ENCODE measurements around the gene CDYL.

Gene CDYL, protein sequence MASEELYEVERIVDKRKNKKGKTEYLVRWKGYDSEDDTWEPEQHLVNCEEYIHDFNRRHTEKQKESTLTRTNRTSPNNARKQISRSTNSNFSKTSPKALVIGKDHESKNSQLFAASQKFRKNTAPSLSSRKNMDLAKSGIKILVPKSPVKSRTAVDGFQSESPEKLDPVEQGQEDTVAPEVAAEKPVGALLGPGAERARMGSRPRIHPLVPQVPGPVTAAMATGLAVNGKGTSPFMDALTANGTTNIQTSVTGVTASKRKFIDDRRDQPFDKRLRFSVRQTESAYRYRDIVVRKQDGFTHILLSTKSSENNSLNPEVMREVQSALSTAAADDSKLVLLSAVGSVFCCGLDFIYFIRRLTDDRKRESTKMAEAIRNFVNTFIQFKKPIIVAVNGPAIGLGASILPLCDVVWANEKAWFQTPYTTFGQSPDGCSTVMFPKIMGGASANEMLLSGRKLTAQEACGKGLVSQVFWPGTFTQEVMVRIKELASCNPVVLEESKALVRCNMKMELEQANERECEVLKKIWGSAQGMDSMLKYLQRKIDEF

GRCh38 chr6:4776131-4776492 lies at the start of gene CDYL:
Gene CDYL (plus strand): TSS chr6:4776404. CDS start chr6:4776784, 380 bp downstream.
- peak within 1 kb of the TSS; percentile 72 for H3K4me3 ChIP-seq (ENCODE audit: low read length)
- peak within 1 kb of the TSS; percentile 35 for H3K9ac ChIP-seq (ENCODE audit: low read length)
- H3K36me3 ChIP-seq (ENCODE audit: control insufficient read depth, insufficient read depth, low read length), result no peaks in the 10 kb centered on the region
- peak within 1 kb of the TSS; percentile 76 for H3K27ac ChIP-seq (ENCODE audit: low read depth, low read length)
- H3K4me1 ChIP-seq (ENCODE audit: control insufficient read depth, insufficient read depth, low read length), result peaks cover 8% of the 10 kb centered on the region
- H3K27me3 ChIP-seq (ENCODE audit: control insufficient read depth, insufficient read depth, low read length), result no peaks in the 10 kb centered on the region

DNA sequence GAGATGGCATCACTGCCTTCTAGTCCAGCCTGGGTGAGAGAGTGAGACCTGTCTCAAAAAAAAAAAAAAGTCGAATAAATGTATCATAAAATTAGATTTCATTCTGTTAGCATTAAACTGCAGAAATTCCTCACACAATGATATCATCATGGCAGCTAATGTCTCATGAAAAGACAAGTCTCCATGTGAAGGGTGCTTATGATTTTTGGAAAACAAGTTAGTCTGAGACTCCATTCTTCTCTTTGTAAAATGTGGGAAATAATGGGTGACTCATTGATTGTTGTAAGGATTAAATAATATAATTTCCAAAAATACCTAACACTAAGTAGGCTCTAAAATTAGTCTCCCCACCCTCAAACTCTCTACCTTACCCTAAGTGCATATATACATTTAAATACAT lies 49.6 kb upstream of the CDYL start:
- Histone ChIP-seq H3K27me3 (ENCODE audit: control insufficient read depth, insufficient read depth, low read length) (no peaks in the 10 kb centered on the region), H3K36me3 (ENCODE audit: control insufficient read depth, insufficient read depth, low read length) (no peaks in the 10 kb centered on the region), H3K9ac (ENCODE audit: low read length) (no peak overlapping the region), H3K4me3 (ENCODE audit: low read length) (no peak overlapping the region), H3K27ac (ENCODE audit: low read depth, low read length) (no peak overlapping the region), H3K4me1 (ENCODE audit: control insufficient read depth, insufficient read depth, low read length) (no peaks in the 10 kb centered on the region)

DNA sequence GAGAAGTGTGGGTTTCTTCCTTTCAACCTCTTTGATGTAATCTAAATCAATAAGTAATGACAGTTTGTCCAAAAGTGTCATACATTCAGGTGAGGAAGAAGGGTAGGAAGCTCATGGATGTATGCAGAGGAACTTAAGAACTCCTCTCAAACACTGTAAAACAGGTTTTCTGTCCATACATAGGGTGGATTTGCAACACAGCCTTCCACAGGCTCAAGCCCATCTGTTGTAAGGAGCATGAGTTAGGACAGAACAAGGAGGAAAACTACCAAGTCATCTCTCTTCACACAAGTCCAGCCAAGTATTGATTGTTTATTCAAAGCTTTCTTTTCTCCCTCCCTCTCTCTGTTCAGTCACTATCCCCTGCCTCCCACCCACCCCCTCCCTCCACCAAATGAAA lies 49.0 kb upstream of the CDYL start:
- Histone ChIP-seq H3K9ac (ENCODE audit: low read length) (no peak overlapping the region), H3K4me3 (ENCODE audit: low read length) (no peak overlapping the region), H3K4me1 (ENCODE audit: control insufficient read depth, insufficient read depth, low read length) (no peaks in the 10 kb centered on the region), H3K27ac (ENCODE audit: low read depth, low read length) (no peak overlapping the region), H3K36me3 (ENCODE audit: control insufficient read depth, insufficient read depth, low read length) (no peaks in the 10 kb centered on the region), H3K27me3 (ENCODE audit: control insufficient read depth, insufficient read depth, low read length) (no peaks in the 10 kb centered on the region)

DNA sequence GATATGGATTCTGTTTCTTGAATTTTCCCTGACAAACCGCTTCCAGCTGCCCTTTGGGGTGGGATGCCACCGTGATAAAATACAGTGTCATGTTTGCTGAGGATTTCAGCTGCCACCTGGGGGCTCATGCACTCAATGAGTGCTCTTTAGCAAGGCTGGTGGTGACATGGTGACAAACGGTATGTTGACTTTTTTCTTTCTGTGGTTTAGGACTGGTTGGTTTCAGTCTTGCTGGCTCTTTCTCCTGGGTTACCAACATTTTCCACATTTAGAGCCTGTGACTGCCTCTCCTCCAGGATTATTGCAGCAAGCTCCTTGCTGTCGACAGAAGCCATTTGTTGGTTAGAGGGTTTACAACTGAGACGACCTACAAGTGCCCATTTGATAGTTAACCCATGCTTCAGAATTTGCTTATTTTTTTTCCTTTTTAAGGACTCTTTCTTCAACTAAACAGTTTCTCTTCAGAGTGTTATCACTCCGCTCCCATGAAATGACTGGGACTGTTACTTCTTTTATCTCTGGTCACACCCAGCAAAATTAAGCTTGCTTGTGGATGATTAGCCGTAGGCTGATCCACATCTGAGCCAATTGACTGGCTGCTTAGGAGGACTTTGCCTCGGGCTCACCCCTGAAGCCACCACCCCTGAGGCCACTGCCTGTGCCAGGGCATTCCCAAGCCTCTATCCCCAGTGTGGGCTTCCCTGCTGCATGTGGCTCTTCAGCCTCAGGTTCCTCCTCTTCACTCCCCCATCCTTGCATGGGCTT lies 48.4 kb upstream of the CDYL start:
- Histone ChIP-seq H3K36me3 (ENCODE audit: control insufficient read depth, insufficient read depth, low read length) (no peaks in the 10 kb centered on the region), H3K4me1 (ENCODE audit: control insufficient read depth, insufficient read depth, low read length) (no peaks in the 10 kb centered on the region), H3K27ac (ENCODE audit: low read depth, low read length) (no peak overlapping the region), H3K9ac (ENCODE audit: low read length) (no peak overlapping the region), H3K4me3 (ENCODE audit: low read length) (no peak overlapping the region), H3K27me3 (ENCODE audit: control insufficient read depth, insufficient read depth, low read length) (no peaks in the 10 kb centered on the region)

DNA sequence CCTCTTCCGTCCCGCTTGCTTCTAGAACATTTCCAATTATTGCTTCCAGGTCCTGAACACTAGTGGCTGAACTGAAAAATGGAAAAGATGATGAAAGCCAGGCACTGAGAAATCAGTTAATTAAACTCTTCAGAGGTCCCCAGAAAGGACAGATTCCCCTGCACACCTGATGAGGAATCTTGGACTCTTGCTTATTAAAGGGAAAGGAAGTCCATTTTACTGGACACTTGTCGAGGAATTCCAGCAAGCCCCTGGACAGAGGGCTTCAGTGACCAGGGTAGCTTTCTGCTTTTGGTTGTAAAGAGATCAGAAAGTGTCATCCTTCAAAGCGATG lies 47.8 kb upstream of the CDYL start:
- no peaks in the 10 kb centered on the region for H3K27me3 ChIP-seq (ENCODE audit: control insufficient read depth, insufficient read depth, low read length)
- H3K9ac ChIP-seq (ENCODE audit: low read length), result no peak overlapping the region
- H3K36me3 ChIP-seq (ENCODE audit: control insufficient read depth, insufficient read depth, low read length), result no peaks in the 10 kb centered on the region
- no peak overlapping the region for H3K27ac ChIP-seq (ENCODE audit: low read depth, low read length)
- H3K4me3 ChIP-seq (ENCODE audit: low read length), result no peak overlapping the region
- H3K4me1 ChIP-seq (ENCODE audit: control insufficient read depth, insufficient read depth, low read length), result no peaks in the 10 kb centered on the region

DNA sequence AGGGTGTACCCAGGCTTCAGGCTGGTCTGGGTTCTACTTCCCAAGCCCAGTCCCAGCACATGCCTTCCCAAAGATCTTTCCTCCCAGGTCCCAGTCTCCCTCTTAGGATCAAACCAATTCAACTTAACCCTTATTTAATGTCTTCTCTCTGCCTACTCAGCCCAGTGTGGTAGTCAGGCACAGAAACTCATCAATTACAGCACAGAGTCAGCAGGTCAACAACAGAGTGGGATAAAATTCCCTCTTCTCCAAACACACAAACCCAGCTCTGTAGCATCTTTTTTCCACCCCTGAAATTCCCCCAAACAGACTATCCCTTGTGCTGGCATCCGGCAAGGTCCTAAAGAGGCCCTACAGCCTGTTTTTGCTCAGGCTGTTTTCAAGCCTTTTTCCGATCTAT lies 47.3 kb upstream of the CDYL start:
- Histone ChIP-seq H3K36me3 (ENCODE audit: control insufficient read depth, insufficient read depth, low read length) (no peaks in the 10 kb centered on the region), H3K27ac (ENCODE audit: low read depth, low read length) (no peak overlapping the region), H3K4me1 (ENCODE audit: control insufficient read depth, insufficient read depth, low read length) (no peaks in the 10 kb centered on the region), H3K9ac (ENCODE audit: low read length) (no peak overlapping the region), H3K4me3 (ENCODE audit: low read length) (no peak overlapping the region), H3K27me3 (ENCODE audit: control insufficient read depth, insufficient read depth, low read length) (no peaks in the 10 kb centered on the region)

- no peak overlapping the region for H3K9ac ChIP-seq (ENCODE audit: low read length)
- no peak overlapping the region for H3K4me3 ChIP-seq (ENCODE audit: low read length)
- no peaks in the 10 kb centered on the region for H3K36me3 ChIP-seq (ENCODE audit: control insufficient read depth, insufficient read depth, low read length)
- no peak overlapping the region for H3K27ac ChIP-seq (ENCODE audit: low read depth, low read length)
- no peaks in the 10 kb centered on the region for H3K27me3 ChIP-seq (ENCODE audit: control insufficient read depth, insufficient read depth, low read length)
- no peaks in the 10 kb centered on the region for H3K4me1 ChIP-seq (ENCODE audit: control insufficient read depth, insufficient read depth, low read length)
These were observed 44.2 kb upstream of the CDYL start for GRCh38 chr6:4731996-4732395.

DNA sequence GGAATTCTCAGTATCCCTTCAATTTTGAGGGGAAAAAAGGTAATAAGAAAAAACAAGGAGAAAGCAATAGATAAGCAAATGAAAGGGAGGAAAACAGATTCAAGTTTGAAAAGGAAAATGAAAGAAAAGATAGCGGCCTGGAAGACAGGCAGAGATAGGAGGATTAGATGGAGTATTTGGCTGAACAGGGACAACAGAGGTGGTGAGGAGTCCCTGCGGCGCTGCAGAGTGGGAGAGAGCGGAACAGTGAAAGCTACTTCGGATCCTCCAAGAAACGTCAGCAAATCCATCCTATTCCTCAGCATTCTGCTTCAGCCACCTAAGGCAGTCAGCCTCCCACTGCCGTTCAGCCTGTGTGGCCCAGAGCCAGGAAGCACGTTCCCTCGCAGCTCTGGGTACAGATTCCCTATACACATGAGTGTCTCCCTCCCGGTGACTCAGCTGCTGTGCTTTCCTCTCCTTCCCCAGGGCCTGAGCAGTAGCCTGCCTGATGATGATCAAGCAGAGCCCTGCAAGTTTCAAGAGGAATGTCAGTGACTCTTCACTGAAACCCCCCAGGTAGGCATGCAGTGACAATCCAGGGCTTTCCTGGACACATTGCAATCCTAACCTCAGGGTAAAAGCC lies 43.4 kb upstream of the CDYL start:
- no peak overlapping the region for H3K9ac ChIP-seq (ENCODE audit: low read length)
- no peaks in the 10 kb centered on the region for H3K27me3 ChIP-seq (ENCODE audit: control insufficient read depth, insufficient read depth, low read length)
- no peaks in the 10 kb centered on the region for H3K4me1 ChIP-seq (ENCODE audit: control insufficient read depth, insufficient read depth, low read length)
- H3K4me3 ChIP-seq (ENCODE audit: low read length), result peak overlapping the region; percentile 42
- H3K27ac ChIP-seq (ENCODE audit: low read depth, low read length), result no peak overlapping the region
- no peaks in the 10 kb centered on the region for H3K36me3 ChIP-seq (ENCODE audit: control insufficient read depth, insufficient read depth, low read length)

GRCh38 chr6:4736371-4736873 lies 39.8 kb upstream of the CDYL start:
- Histone ChIP-seq H3K9ac (ENCODE audit: low read length) (no peak overlapping the region), H3K27ac (ENCODE audit: low read depth, low read length) (no peak overlapping the region), H3K27me3 (ENCODE audit: control insufficient read depth, insufficient read depth, low read length) (no peaks in the 10 kb centered on the region), H3K36me3 (ENCODE audit: control insufficient read depth, insufficient read depth, low read length) (no peaks in the 10 kb centered on the region), H3K4me1 (ENCODE audit: control insufficient read depth, insufficient read depth, low read length) (no peaks in the 10 kb centered on the region), H3K4me3 (ENCODE audit: low read length) (no peak overlapping the region)

- Histone ChIP-seq H3K4me3 (ENCODE audit: low read length) (no peak overlapping the region), H3K9ac (ENCODE audit: low read length) (no peak overlapping the region), H3K27ac (ENCODE audit: low read depth, low read length) (no peak overlapping the region), H3K27me3 (ENCODE audit: control insufficient read depth, insufficient read depth, low read length) (no peaks in the 10 kb centered on the region), H3K36me3 (ENCODE audit: control insufficient read depth, insufficient read depth, low read length) (no peaks in the 10 kb centered on the region), H3K4me1 (ENCODE audit: control insufficient read depth, insufficient read depth, low read length) (no peaks in the 10 kb centered on the region)
These were observed 36.2 kb upstream of the CDYL start for GRCh38 chr6:4740032-4740431.

GRCh38 chr6:4743062-4743461 lies 33.1 kb upstream of the CDYL start:
- H3K4me1 ChIP-seq (ENCODE audit: control insufficient read depth, insufficient read depth, low read length), result no peaks in the 10 kb centered on the region

DNA sequence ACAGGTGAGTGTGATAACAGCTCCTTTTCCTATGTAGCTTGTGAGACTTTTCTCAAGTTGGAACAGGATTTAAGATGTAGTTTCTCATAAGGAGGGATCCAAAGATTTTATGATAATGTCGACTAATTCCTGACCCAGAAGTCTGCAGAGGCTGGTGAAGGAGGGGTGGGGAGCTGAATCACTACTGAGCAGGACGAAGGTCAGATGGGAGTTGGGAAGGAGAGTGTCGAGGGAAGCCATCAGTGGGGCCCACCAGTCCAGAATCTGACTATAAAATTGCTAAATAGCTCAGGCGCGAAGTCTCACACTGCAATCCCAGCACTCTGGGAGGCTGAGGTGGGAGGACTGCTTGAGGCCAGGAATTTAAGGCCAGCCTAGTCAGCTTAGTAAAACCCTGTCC lies 32.3 kb upstream of the CDYL start:
- Histone ChIP-seq H3K4me1 (ENCODE audit: control insufficient read depth, insufficient read depth, low read length) (no peaks in the 10 kb centered on the region), H3K36me3 (ENCODE audit: control insufficient read depth, insufficient read depth, low read length) (no peaks in the 10 kb centered on the region), H3K4me3 (ENCODE audit: low read length) (no peak overlapping the region), H3K27ac (ENCODE audit: low read depth, low read length) (no peak overlapping the region), H3K9ac (ENCODE audit: low read length) (no peak overlapping the region), H3K27me3 (ENCODE audit: control insufficient read depth, insufficient read depth, low read length) (no peaks in the 10 kb centered on the region)

More at GRCh38 chr6:4743062-4743461, 33.1 kb upstream of the CDYL start:
- H3K4me3 ChIP-seq (ENCODE audit: low read length), result no peak overlapping the region
- no peak overlapping the region for H3K9ac ChIP-seq (ENCODE audit: low read length)
- H3K27ac ChIP-seq (ENCODE audit: low read depth, low read length), result no peak overlapping the region
- H3K27me3 ChIP-seq (ENCODE audit: control insufficient read depth, insufficient read depth, low read length), result no peaks in the 10 kb centered on the region
- H3K36me3 ChIP-seq (ENCODE audit: control insufficient read depth, insufficient read depth, low read length), result no peaks in the 10 kb centered on the region
